Neural crest cell (in vitro differentiated cells): Measurements from ENCODE around the gene PRRC2B. TPM values are rescaled to one million over a fixed set of nuclear protein-coding genes. Genes with fewer than 3 reads are reported as not detected.
A peak's percentile ranks its signal among the peaks of the same experiment; 100 is the strongest.

Experiments used
- DNase-seq: peaks from one replicate; pipeline ENCODE4 v3.0.0; 2021; ENCODE audit warnings: low read depth, mixed read lengths, low spot score
- H3K27ac Mint-ChIP-seq: one replicate; pipeline ENCODE4 v1.8.0; 2021; ENCODE audit warnings: mild to moderate bottlenecking, mixed read lengths; ENCODE audit not compliant: unreplicated experiment
- H3K27me3 Mint-ChIP-seq: 2 replicates; pipeline ENCODE4 v1.8.0; 2021; ENCODE audit warnings: low read depth, mild to moderate bottlenecking, mixed read lengths
- H3K36me3 Mint-ChIP-seq: 2 replicates; pipeline ENCODE4 v1.8.0; 2021; ENCODE audit warnings: low read depth, mild to moderate bottlenecking, mixed read lengths
- H3K4me1 Mint-ChIP-seq: 2 replicates; pipeline ENCODE4 v1.8.0; 2021; ENCODE audit warnings: mixed read lengths
- H3K4me3 Mint-ChIP-seq: one replicate; pipeline ENCODE4 v1.8.0; 2021; ENCODE audit warnings: mild to moderate bottlenecking, mixed read lengths
- H3K9me3 Mint-ChIP-seq: 2 replicates; pipeline ENCODE4 v1.8.0; 2021; ENCODE audit warnings: mixed read lengths
- CTCF ChIP-seq: fragments of 200-600 bp; sonication (generic); conservative IDR thresholded peaks from 2 replicates; pipeline ENCODE4 v1.5.0; 2021; ENCODE audit warnings: antibody characterized with exemption, mild to moderate bottlenecking
- total RNA-seq: library from RNA; stranded (reverse); gene quantifications from 2 replicates; pipeline ENCODE4 v1.2.1, GENCODE V29; 2021

Gene PRRC2B
- total RNA-seq, 1 donor from 2014 or later: 349 TPM

GRCh38 chr9:131402738-131403492 lies 9.0 kb downstream of the PRRC2B start:
- DNase-seq: peak; percentile 49
- Mint-ChIP-seq H3K4me1 (peaks cover 81% of the 10 kb centered on the region), H3K27me3 (no peaks in the 10 kb centered on the region), H3K36me3 (no peaks in the 10 kb centered on the region), H3K4me3 (peak overlapping the region; percentile 78), H3K9me3 (no peaks in the 10 kb centered on the region), H3K27ac (peak overlapping the region; percentile 28)
- no peak for TF ChIP-seq CTCF

- Mint-ChIP-seq H3K4me1 (peaks cover 81% of the 10 kb centered on the region), H3K27me3 (no peaks in the 10 kb centered on the region), H3K4me3 (no peak overlapping the region), H3K27ac (no peak overlapping the region), H3K36me3 (no peaks in the 10 kb centered on the region), H3K9me3 (no peaks in the 10 kb centered on the region)
- DNase-seq: no peak
- TF ChIP-seq CTCF: no peak
Observed at GRCh38 chr9:131403493-131403773, 9.5 kb downstream of the PRRC2B start.

- peaks cover 80% of the 10 kb centered on the region for H3K4me1 Mint-ChIP-seq
- H3K27me3 Mint-ChIP-seq: no peaks in the 10 kb centered on the region
- H3K4me3 Mint-ChIP-seq: no peak overlapping the region
- no peak overlapping the region for H3K27ac Mint-ChIP-seq
- H3K9me3 Mint-ChIP-seq: no peaks in the 10 kb centered on the region
- TF ChIP-seq CTCF: no peak
- no peaks in the 10 kb centered on the region for H3K36me3 Mint-ChIP-seq
- no peak for DNase-seq
Observed at GRCh38 chr9:131404581-131404980, 10.7 kb downstream of the PRRC2B start.

- Mint-ChIP-seq H3K27ac (no peak overlapping the region), H3K4me3 (peak overlapping the region; percentile 50), H3K4me1 (peaks cover 80% of the 10 kb centered on the region), H3K27me3 (no peaks in the 10 kb centered on the region), H3K9me3 (no peaks in the 10 kb centered on the region), H3K36me3 (no peaks in the 10 kb centered on the region)
- no peak for TF ChIP-seq CTCF
- no peak for DNase-seq
Observed at GRCh38 chr9:131404987-131405386, 11.1 kb downstream of the PRRC2B start.

GRCh38 chr9:131405428-131405827 lies 11.5 kb downstream of the PRRC2B start:
- H3K4me1 Mint-ChIP-seq: peaks cover 82% of the 10 kb centered on the region
- H3K36me3 Mint-ChIP-seq: no peaks in the 10 kb centered on the region
- no peaks in the 10 kb centered on the region for H3K9me3 Mint-ChIP-seq
- no peak overlapping the region for H3K27ac Mint-ChIP-seq
- H3K27me3 Mint-ChIP-seq: no peaks in the 10 kb centered on the region
- H3K4me3 Mint-ChIP-seq: peak overlapping the region; percentile 50
- DNase-seq: no peak
- TF ChIP-seq CTCF: no peak
